Mucosa of stomach (tissue), 1 donor: ENCODE results near the gene ARV1.

Experiments
- H3K27me3 ChIP-seq: one replicate; pipeline ENCODE4 v1.7.0; 2013; ENCODE audit warnings: mild to moderate bottlenecking, low read length; ENCODE audit not compliant: control insufficient read depth, insufficient read depth
- H3K36me3 ChIP-seq: one replicate; pipeline ENCODE4 v1.7.0; 2013; ENCODE audit warnings: low read length; ENCODE audit not compliant: control insufficient read depth, insufficient read depth
- H3K4me1 ChIP-seq: one replicate; pipeline ENCODE4 v1.7.0; 2013; ENCODE audit warnings: mild to moderate bottlenecking, low read length; ENCODE audit not compliant: control insufficient read depth, insufficient read depth
- H3K4me3 ChIP-seq: one replicate; pipeline ENCODE4 v1.7.0; 2013; ENCODE audit warnings: low read length
- H3K9ac ChIP-seq: one replicate; pipeline ENCODE4 v1.7.0; 2013; ENCODE audit warnings: mild to moderate bottlenecking, low read length, moderate library complexity
- H3K9me3 ChIP-seq: one replicate; pipeline ENCODE4 v1.7.0; 2013; ENCODE audit warnings: mild to moderate bottlenecking, low read length, moderate library complexity; ENCODE audit not compliant: control insufficient read depth
- donor health status: Pancreatic carcinoma.

The ARV1 gene

DNA sequence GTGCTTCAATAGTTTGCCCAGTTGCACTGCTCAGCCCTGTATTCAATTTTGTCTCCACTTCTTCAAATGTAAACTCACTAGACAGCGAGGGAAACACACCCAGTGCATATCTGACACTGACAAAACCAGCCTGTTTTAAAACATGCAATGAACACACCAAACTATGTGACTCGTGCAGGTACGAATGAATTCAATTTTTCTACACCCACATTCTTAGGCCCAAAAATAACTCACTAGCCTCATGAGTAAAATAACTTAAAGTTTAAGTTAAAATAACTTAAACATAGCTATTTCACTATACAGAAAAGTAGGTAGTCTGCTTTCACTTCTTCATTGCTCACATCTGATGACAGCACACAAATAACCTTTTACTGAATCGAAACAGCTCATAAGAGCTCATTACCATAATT is 21.3 kb upstream of the ARV1 start:
- Histone ChIP-seq H3K9me3 (no peaks in the 10 kb centered on the region), H3K27me3 (no peaks in the 10 kb centered on the region), H3K36me3 (no peaks in the 10 kb centered on the region), H3K4me3 (no peak overlapping the region), H3K4me1 (peaks cover 22% of the 10 kb centered on the region), H3K9ac (no peak overlapping the region)

DNA sequence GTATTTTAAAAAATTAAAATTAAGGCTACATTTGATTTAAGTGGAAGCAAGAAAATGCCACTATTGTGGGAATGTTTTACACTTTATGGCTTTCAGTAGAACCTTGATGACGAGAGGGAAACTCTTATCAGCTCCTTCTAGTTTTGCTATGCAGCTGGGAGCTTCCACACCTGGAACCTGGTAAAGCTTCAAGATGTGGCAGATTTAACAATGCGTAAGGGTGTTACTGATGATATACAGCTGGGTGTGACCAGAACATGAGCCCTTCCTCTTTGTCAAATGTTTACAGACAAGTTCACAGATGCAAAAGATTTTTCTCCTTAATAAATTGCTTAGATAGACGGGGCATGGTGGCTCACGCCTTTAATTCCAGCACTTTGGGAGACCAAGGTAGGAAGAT is 20.5 kb upstream of the ARV1 start:
- Histone ChIP-seq H3K9me3 (no peaks in the 10 kb centered on the region), H3K27me3 (no peaks in the 10 kb centered on the region), H3K36me3 (no peaks in the 10 kb centered on the region), H3K9ac (no peak overlapping the region), H3K4me3 (no peak overlapping the region), H3K4me1 (peaks cover 22% of the 10 kb centered on the region)

DNA sequence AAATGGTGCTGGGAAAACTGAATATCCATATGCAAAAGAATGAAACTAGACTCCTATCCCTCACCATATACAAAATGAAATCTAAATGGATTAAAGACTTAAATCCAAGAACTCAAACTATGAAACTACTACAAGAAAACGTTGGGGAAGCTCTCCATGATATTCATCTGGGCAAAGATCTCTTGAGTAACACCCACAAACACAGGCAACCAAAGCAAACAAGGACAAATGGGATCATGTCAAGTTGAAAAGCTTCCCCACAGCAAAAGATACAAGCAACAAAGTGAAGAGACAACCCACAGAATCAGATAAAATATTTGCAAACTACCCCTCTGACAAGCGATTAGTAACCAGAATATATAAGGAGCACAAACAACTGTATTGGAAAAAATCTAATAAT is 14.0 kb upstream of the ARV1 start:
- H3K36me3 ChIP-seq = no peaks in the 10 kb centered on the region
- no peak overlapping the region for H3K9ac ChIP-seq
- no peaks in the 10 kb centered on the region for H3K27me3 ChIP-seq
- H3K4me1 ChIP-seq = peaks cover 22% of the 10 kb centered on the region
- no peak overlapping the region for H3K4me3 ChIP-seq
- H3K9me3 ChIP-seq = no peaks in the 10 kb centered on the region

DNA sequence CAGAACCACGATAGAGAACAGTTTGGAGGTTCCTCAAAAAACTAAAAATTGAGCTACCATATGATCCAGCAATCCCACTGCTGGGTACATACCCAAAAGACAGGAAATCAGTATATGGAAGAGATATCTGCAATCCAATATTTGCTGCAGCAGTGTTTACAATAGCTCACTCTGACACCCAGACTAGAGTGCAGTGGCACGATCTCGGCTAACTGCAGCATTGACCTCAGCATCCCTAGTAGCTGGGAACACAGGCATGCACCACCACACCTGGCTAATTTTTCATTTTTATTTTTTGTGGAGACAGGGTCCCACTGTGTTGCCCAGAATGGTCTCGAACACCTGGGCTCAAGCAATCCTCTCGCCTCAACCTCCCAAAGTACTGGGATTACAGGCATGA is 13.4 kb upstream of the ARV1 start:
- Histone ChIP-seq H3K27me3 (no peaks in the 10 kb centered on the region), H3K36me3 (no peaks in the 10 kb centered on the region)

DNA sequence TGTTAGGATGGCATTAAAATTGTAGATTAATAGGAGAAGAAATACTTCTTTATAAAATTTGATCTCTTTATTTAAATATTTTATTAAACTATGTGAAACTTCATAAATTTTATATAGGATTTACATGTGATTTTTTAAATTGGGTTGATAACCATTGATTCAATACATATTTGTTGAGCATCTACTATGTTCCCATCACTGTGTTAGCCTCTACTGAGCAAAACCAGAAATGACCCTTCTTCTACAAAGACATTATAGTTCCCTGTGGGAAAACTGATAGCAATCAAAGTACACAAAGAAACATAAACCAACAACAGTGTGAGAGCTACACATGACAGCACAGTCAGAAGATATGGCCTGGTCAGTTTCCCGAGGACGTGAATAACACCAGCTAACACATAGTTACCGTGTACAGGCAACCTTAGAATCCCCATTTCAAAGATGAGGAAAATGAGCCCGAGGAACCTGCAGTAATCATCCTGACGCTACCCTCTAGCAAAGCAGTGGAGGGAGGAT is 12.5 kb upstream of the ARV1 start:
- peaks cover 30% of the 10 kb centered on the region for H3K4me1 ChIP-seq
- no peak overlapping the region for H3K4me3 ChIP-seq
- no peak overlapping the region for H3K9ac ChIP-seq
- no peaks in the 10 kb centered on the region for H3K9me3 ChIP-seq
- H3K36me3 ChIP-seq = no peaks in the 10 kb centered on the region
- no peaks in the 10 kb centered on the region for H3K27me3 ChIP-seq

More for the DNA sequence above, 13.4 kb upstream of the ARV1 start:
- H3K4me1 ChIP-seq = peaks cover 29% of the 10 kb centered on the region
- no peak overlapping the region for H3K9ac ChIP-seq
- H3K4me3 ChIP-seq = no peak overlapping the region
- H3K9me3 ChIP-seq = no peaks in the 10 kb centered on the region

DNA sequence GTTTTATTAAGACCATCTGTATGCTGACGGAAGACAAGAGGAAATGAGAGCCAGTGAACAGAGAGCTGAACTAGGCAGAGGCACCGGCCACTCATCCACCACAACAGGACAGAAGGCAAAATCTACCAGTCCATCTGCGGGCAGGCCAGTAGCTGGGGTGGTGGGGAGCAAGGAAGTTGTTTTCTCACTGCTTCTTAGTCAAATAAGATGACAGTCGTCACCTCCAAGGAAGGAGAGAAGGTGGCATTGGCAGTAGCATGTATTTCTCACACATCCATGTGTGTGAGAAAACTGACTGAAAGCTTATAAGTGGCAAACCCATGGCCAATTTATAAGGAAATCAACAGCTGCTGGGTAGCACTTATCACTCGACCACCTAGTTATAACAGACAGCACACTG is 8.5 kb upstream of the ARV1 start:
- Histone ChIP-seq H3K27me3 (no peaks in the 10 kb centered on the region), H3K9me3 (no peaks in the 10 kb centered on the region), H3K36me3 (no peaks in the 10 kb centered on the region), H3K4me1 (peaks cover 42% of the 10 kb centered on the region), H3K4me3 (no peak overlapping the region), H3K9ac (no peak overlapping the region)

DNA sequence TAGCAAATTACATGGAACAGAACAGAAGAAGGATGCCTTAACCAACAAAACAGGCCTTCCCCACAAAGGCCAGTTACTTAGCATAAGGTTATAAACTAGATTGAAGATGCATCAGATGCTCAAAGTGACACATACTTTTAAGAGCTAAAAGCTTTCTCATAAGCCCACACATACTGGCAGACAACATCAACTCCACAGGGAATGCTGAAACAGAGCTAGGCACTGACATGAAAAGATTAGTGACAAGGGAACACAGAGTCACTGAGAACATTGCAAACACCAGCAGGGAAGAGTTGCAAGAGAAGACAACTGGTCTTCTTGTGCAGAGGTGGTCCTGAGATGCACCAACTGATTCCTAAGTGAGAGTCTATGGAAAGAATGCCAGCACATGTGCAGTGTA is 7.1 kb upstream of the ARV1 start:
- no peaks in the 10 kb centered on the region for H3K27me3 ChIP-seq
- no peak overlapping the region for H3K4me3 ChIP-seq
- peaks cover 6% of the 10 kb centered on the region for H3K36me3 ChIP-seq
- no peak overlapping the region for H3K9ac ChIP-seq
- H3K9me3 ChIP-seq = no peaks in the 10 kb centered on the region
- H3K4me1 ChIP-seq = peaks cover 43% of the 10 kb centered on the region

DNA sequence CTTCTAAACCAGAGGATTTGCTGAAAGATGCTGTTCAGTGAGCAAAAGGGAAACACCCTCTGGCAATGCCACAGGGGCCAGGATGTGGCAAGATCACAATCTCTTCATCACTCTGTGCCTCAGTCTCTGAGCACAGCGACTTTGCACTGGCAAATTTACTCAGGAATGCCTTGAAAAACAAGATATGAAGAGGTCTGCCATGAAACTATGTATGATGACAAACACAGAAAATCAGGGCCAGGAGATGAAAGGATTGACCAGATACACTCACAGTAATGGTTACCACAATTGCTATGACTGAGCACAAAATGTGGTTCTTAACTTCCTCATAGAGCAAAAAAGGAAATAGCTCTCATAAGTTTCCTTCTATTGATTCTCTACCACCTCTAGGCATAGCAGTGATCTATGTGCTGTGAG is 6.0 kb upstream of the ARV1 start:
- Histone ChIP-seq H3K9me3 (no peaks in the 10 kb centered on the region), H3K9ac (no peak overlapping the region), H3K36me3 (peaks cover 6% of the 10 kb centered on the region), H3K4me3 (no peak overlapping the region), H3K4me1 (peaks cover 52% of the 10 kb centered on the region), H3K27me3 (no peaks in the 10 kb centered on the region)

DNA sequence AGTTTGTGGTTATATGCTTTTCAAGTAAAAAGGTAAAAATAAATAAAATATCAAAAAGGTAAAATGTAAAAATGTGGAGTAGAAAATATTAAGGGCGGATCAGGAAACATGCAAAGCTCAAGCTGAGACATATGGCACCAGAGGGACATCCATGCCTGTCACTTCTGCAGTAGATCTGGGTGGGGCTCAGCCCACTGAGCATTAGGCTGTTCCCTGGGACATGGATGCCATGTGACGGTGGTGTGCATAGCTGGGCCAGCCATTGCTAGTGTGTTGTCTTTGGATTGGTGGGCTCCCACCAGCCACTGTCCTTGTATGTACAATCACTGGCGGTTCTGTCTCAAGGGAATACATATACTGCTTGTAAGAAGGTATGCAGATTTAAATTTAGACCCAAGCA is 3.3 kb upstream of the ARV1 start:
- no peaks in the 10 kb centered on the region for H3K9me3 ChIP-seq
- no peaks in the 10 kb centered on the region for H3K27me3 ChIP-seq
- peaks cover 6% of the 10 kb centered on the region for H3K36me3 ChIP-seq
- no peak overlapping the region for H3K4me3 ChIP-seq
- no peak overlapping the region for H3K9ac ChIP-seq
- peaks cover 40% of the 10 kb centered on the region for H3K4me1 ChIP-seq

DNA sequence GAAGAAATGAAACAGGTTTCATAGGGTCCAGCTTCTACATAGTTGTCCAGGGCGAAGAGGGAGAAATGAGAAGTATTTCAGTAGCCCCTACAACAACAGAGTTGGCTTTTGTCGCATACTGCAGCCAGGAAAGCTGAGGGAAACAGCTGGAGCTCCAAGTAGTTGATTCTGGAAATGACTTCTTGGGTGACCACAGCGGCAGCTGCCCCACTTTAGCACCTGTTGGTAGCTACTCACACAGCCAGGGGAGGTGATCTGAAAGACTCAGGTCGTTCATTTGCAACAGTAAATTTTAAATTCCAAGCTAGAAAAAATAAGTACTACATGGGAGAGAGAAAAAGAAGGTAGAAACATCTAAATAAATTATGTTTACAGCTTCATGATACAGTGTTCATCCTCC is 2.5 kb upstream of the ARV1 start:
- H3K27me3 ChIP-seq = no peaks in the 10 kb centered on the region
- H3K9me3 ChIP-seq = no peaks in the 10 kb centered on the region
- no peak overlapping the region for H3K9ac ChIP-seq
- H3K4me1 ChIP-seq = peaks cover 39% of the 10 kb centered on the region
- H3K36me3 ChIP-seq = peaks cover 6% of the 10 kb centered on the region
- H3K4me3 ChIP-seq = no peak overlapping the region

DNA sequence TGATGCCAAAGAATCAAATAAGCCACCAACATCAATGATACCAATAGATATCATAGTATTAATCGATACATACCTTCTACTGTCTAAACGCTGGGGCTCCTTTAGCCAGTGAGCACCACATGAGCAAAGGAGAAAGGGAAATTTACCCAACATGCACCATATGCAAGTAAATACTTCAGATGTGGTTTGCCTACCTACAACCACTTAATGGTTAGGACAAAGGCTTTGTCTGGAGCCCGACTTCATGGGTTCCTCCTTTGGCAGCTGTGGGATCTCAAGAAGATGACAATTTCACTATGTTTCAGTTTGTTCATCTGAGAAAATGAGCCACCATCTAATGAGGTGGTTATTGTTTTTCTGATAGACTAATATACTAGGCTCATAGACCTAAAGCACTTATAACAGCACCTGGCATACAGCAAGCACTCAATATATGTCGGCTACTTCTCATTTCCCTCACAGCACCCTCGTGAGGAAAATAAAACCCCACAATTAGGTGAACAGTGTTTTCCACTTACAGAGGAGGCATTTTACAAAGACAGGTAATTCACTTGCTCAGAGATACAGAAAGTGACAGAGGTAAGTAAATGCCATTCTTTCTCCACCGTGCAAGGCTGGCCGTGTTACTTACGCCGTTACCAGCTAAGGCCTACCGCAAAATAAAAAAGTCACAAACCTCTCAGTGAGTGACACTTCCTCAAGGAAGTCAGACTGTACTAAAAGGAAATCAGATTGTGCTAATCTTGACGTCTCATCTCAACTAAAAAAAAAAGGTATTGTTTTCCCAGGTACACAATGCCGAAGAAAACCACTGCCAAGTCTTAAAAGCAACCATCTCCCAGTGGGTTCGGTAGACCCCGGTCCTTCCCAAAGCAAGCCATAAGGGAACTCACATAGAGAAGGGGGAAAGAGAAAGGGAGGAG is 1.8 kb upstream of the ARV1 start:
- Histone ChIP-seq H3K36me3 (peaks cover 6% of the 10 kb centered on the region), H3K4me3 (peak overlapping the region; percentile 23), H3K27me3 (no peaks in the 10 kb centered on the region), H3K9me3 (no peaks in the 10 kb centered on the region), H3K4me1 (peaks cover 35% of the 10 kb centered on the region), H3K9ac (peak overlapping the region; percentile 60)

DNA sequence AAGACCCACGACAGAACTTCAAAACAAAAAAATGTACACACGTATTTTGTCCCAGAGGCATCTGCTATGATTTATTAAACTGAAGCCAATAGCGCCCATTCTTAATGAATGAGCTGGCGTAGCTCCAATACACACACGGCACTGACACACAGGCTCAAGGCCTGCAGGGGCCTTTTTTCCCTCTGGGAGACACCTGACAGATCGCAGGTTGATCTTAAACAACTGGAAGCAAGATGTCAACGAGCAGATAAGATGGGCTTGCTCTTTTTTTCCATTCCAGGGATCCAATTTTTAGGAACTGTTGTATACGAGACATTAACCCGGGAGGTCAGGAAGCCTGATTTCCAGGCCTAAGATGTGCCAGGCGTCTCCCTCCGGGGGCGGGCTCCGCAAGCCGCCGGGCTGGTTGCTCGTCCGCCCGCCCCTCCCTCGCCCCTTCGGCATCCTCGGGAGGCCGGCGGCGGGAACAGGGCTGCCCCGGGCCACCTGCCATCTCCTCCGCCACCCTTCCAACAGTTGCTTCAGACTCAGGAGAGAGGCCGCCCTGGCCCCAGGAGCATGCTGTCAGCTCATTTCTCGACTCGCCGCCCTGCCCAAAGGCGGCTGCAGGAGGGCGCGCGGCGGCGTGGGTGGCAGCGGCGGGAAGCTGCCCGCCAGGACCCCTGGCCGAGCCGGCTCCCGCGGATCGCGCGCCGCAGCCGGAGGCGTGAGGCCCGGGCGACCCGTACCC is 968 bp upstream of the ARV1 start:
- H3K36me3 ChIP-seq = peaks cover 6% of the 10 kb centered on the region
- H3K9ac ChIP-seq = peak overlapping the region; percentile 60
- H3K4me3 ChIP-seq = peak overlapping the region; percentile 23
- H3K9me3 ChIP-seq = no peaks in the 10 kb centered on the region
- no peaks in the 10 kb centered on the region for H3K27me3 ChIP-seq
- H3K4me1 ChIP-seq = peaks cover 27% of the 10 kb centered on the region
